Bronchial epithelial cell (primary cell): ENCODE data around the gene TIMM17B. TPM values are rescaled to one million over a fixed set of nuclear protein-coding genes. Genes with fewer than 3 reads are reported as not detected.
A peak's percentile ranks its signal among the peaks of the same experiment; 100 is the strongest.

ENCODE experiments used
- DNase-seq: peaks from one replicate; pipeline ENCODE4 v3.0.0-alpha.2; 2010; ENCODE audit warnings: low read depth
- FAIRE-seq: peaks from 2 replicates; lab custom pipeline; 2011; peaks lifted over from hg19 to GRCh38; lab: Jason Lieb, UNC
- H3K27me3 ChIP-seq: 2 replicates; pipeline ENCODE4 v1.5.1; 2011; ENCODE audit warnings: low read length; ENCODE audit not compliant: control insufficient read depth, insufficient read depth
- H3K36me3 ChIP-seq: 2 replicates; pipeline ENCODE4 v1.5.1; 2011; ENCODE audit warnings: low read length; ENCODE audit not compliant: control insufficient read depth, insufficient read depth
- H3K4me3 ChIP-seq: 2 replicates; pipeline ENCODE4 v1.5.1; 2011; ENCODE audit warnings: mild to moderate bottlenecking, low read depth, low read length, control low read depth
- total RNA-seq: library from RNA; depleted of rRNA; stranded (reverse); fragments of >200 nt; gene quantifications from 2 replicates; pipeline ENCODE4 v1.2.1, GENCODE V29; 2014
- TF ChIP-seq, protein P1 (sequence below): IDR thresholded peaks from 2 replicates; pipeline ENCODE4 v1.5.1; 2011; ENCODE audit warnings: mild to moderate bottlenecking, moderate library complexity, low read length, control low read depth, inconsistent platforms; ENCODE audit not compliant: insufficient read depth, severe bottlenecking

The TIMM17B gene
- total RNA-seq, 1 donor from 2014 or later, result 28.2 TPM

DNA sequence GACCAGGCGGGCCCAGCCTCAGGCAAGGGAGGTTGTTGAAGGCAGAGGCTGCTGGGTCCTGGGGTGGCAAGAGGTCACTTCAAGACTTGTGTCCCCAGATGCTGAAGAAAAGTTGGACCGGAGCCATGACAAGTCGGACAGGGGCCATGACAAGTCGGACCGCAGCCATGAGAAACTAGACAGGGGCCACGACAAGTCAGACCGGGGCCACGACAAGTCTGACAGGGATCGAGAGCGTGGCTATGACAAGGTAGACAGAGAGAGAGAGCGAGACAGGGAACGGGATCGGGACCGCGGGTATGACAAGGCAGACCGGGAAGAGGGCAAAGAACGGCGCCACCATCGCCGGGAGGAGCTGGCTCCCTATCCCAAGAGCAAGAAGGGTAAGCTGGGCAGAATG lies 4.6 kb upstream of the TIMM17B start:
- TF ChIP-seq, protein P1, sequence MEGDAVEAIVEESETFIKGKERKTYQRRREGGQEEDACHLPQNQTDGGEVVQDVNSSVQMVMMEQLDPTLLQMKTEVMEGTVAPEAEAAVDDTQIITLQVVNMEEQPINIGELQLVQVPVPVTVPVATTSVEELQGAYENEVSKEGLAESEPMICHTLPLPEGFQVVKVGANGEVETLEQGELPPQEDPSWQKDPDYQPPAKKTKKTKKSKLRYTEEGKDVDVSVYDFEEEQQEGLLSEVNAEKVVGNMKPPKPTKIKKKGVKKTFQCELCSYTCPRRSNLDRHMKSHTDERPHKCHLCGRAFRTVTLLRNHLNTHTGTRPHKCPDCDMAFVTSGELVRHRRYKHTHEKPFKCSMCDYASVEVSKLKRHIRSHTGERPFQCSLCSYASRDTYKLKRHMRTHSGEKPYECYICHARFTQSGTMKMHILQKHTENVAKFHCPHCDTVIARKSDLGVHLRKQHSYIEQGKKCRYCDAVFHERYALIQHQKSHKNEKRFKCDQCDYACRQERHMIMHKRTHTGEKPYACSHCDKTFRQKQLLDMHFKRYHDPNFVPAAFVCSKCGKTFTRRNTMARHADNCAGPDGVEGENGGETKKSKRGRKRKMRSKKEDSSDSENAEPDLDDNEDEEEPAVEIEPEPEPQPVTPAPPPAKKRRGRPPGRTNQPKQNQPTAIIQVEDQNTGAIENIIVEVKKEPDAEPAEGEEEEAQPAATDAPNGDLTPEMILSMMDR, result no peak
- Histone ChIP-seq H3K27me3 (no peaks in the 10 kb centered on the region), H3K36me3 (peaks cover 4% of the 10 kb centered on the region), H3K4me3 (no peak overlapping the region)
- no peak for DNase-seq
- no peak for FAIRE-seq

DNA sequence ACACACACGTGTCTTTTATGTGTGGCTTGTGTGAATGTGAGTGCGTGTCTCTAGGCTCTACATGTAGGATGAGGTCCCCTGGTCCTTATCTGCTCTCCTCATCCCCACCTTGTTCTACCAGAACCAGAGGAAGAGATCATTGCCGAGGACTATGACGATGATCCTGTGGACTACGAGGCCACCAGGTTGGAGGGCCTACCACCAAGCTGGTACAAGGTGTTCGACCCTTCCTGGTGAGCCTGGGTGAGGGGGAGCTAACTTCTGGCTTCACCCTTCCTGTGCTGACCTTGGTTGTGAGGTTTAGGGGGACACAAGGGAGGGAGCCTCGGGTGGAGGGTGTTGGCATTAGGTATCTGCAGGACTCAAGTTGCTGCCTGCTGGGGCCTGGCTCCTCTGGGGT lies 3.5 kb upstream of the TIMM17B start:
- Histone ChIP-seq H3K4me3 (no peak overlapping the region), H3K27me3 (no peaks in the 10 kb centered on the region), H3K36me3 (peaks cover 4% of the 10 kb centered on the region)
- TF ChIP-seq, protein P1, result no peak
- FAIRE-seq, result no peak
- DNase-seq, result no peak

DNA sequence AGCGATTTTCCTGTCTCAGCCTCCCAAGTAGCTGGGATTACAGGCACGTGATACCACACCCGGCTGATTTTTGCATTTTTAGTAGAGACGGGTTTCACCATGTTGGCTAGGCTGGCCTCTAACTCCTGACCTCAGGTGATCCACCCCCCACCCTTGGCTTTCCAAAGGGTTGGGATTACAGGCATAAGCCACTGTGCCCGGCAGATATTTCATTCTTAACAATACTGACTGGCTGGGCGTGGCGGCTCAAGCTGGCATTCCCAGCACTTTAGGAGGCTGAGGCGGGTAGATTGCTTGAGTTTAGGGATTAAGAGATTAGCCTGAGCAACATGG lies 1.5 kb upstream of the TIMM17B start:
- Histone ChIP-seq H3K27me3 (no peaks in the 10 kb centered on the region), H3K4me3 (no peak overlapping the region), H3K36me3 (peaks cover 7% of the 10 kb centered on the region)
- FAIRE-seq, result no peak
- TF ChIP-seq, protein P1, result no peak
- no peak for DNase-seq

GRCh38 chrX:48897157-48897624 lies 377 bp downstream of the TIMM17B start:
- FAIRE-seq, result peak; percentile 50
- H3K36me3 ChIP-seq, result peaks cover 8% of the 10 kb centered on the region
- DNase-seq, result peak; percentile 48

GRCh38 chrX:48896611-48897011 lies 957 bp downstream of the TIMM17B start:
- Histone ChIP-seq H3K4me3 (peak overlapping the region; percentile 59), H3K27me3 (no peaks in the 10 kb centered on the region), H3K36me3 (peaks cover 8% of the 10 kb centered on the region)
- DNase-seq (no peak), FAIRE-seq (peak; percentile 13)
- TF ChIP-seq, protein P1, result no peak

More at GRCh38 chrX:48897157-48897624, 377 bp downstream of the TIMM17B start:
- TF ChIP-seq, protein P1, result no peak
- peak overlapping the region; percentile 59 for H3K4me3 ChIP-seq
- H3K27me3 ChIP-seq, result no peaks in the 10 kb centered on the region

DNA sequence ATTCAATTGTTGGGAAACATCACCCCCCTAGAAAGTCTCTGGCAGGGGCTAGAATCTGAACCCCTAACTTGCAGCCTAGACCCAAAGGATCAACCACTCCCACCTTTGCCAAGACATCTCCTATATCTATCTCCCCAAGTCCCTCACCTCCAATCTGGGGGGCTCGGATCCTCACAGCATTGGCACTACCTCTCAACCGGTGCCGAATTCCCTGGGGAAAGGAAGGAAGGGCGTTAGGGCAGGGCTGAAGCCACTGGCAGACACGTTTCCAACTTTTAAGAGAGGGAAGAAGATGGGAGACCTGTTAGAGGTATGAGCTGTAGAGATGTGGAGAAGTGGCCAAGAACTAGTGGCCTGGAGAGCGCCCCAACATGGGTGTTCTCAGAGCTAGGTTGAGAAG lies 2.7 kb downstream of the TIMM17B start:
- no peak for DNase-seq
- no peak for FAIRE-seq
- H3K27me3 ChIP-seq, result no peaks in the 10 kb centered on the region
- TF ChIP-seq, protein P1, result no peak
- no peak overlapping the region for H3K4me3 ChIP-seq
- peaks cover 7% of the 10 kb centered on the region for H3K36me3 ChIP-seq
